Activated T-helper 1 cell treated with anti-CD3 and anti-CD28 coated beads, Interleukin-12 subunit alpha, Interleukin-12 subunit beta, Interleukin-2, Interleukin-4 antibody, amounts not matched to agents 30 ng/mL and 10 ng/mL and 1 ng/mL, durations not matched to agents 14 hours and 24 hours and 36 hours (primary cell): ENCODE measurements around the gene BCAS1. TPM values are rescaled to one million over a fixed set of nuclear protein-coding genes. Genes with fewer than 3 reads are reported as not detected.
"Not testable (repeated sequence)": the region's sequence is repeated elsewhere in the genome, so short reads cannot be mapped to it uniquely, and the experiment has no call there.

Experiments used
- DNase-seq: peaks from one replicate; pipeline ENCODE4 v3.0.0; 2021; ENCODE audit warnings: low spot score
- H3K27ac Mint-ChIP-seq: one replicate; pipeline ENCODE4 v1.8.0; 2021; ENCODE audit warnings: mild to moderate bottlenecking, mixed read lengths
- H3K27me3 Mint-ChIP-seq: one replicate; pipeline ENCODE4 v1.8.0; 2022; ENCODE audit warnings: mild to moderate bottlenecking, moderate library complexity, mixed read lengths; ENCODE audit not compliant: insufficient read depth
- H3K36me3 Mint-ChIP-seq: one replicate; pipeline ENCODE4 v1.8.0; 2021; ENCODE audit warnings: low read depth, mixed read lengths
- H3K4me1 Mint-ChIP-seq: one replicate; pipeline ENCODE4 v1.8.0; 2021; ENCODE audit warnings: low read depth, mixed read lengths
- H3K4me3 Mint-ChIP-seq: one replicate; pipeline ENCODE4 v1.8.0; 2021; ENCODE audit warnings: mild to moderate bottlenecking, moderate library complexity, mixed read lengths
- H3K9me3 Mint-ChIP-seq: one replicate; pipeline ENCODE4 v1.8.0; 2021; ENCODE audit warnings: mixed read lengths
- intact Hi-C: fragments of 100-400 bp; cut with micrococcal nuclease; formaldehyde crosslinking; loops from one replicate; pipeline ENCODE4 v1.15.1; 2024
- total RNA-seq: library from RNA; stranded (reverse); gene quantifications from 2 replicates; pipeline ENCODE4 v1.2.3, GENCODE V29; 2022

BCAS1 gene
- total RNA-seq, 1 donor from 2014 or later, result not detected

DNA sequence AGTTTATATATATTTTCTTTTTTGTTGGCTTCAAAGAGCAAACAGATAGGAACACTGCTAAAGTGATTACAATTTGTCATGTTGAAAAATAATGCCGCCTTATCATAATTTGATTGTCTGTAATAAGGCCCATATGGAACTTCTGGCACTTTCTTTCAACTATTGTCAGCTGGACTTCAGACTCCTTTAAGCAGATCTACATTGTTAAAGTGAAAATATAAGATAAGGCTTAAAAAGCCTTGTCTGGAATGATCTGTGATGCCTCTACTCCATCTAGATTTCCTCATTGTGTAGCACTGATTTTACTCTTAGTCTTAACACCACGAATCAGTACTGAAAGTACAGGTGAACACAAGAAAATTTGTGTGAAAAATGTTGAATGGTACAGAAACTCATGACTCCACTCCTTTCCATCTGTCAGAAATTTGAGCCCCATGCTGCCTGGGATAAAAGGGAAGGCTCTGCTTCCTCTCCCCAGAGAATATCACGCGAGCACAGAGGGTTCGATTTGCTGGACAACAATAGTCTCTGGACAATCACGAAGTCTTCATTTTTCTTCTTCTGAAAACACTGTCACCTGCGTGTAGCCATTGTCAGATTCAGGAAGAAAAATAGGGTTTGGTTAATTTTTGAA, 56.0 kb downstream of the BCAS1 start:
- no peaks in the 10 kb centered on the region for H3K9me3 Mint-ChIP-seq
- H3K4me3 Mint-ChIP-seq, result no peak overlapping the region
- H3K4me1 Mint-ChIP-seq, result peaks cover 9% of the 10 kb centered on the region
- H3K27me3 Mint-ChIP-seq, result peaks cover 5% of the 10 kb centered on the region
- DNase-seq, result no peak
- no peak overlapping the region for H3K27ac Mint-ChIP-seq
- intact Hi-C loops, result no loop called here
- H3K36me3 Mint-ChIP-seq, result no peaks in the 10 kb centered on the region

DNA sequence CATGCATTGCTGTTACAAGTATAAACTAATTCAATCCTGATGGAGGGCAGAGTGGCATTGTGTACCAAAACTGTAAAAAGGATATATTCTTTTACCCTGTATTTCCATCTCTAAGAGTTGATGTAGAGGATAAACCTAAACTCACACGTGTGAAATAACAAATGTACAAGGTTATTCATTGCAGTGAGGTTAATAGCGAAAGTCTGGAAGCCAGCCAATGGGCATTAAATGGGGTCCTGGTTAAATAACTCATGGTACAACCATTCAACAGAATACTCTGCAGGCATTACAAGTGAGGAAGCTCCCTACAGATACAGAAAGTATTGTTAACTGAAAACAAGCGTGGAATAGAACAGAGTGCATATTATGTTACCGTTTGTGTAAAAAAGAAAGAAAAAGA, 56.9 kb downstream of the BCAS1 start:
- H3K27me3 Mint-ChIP-seq, result peaks cover 9% of the 10 kb centered on the region

DNA sequence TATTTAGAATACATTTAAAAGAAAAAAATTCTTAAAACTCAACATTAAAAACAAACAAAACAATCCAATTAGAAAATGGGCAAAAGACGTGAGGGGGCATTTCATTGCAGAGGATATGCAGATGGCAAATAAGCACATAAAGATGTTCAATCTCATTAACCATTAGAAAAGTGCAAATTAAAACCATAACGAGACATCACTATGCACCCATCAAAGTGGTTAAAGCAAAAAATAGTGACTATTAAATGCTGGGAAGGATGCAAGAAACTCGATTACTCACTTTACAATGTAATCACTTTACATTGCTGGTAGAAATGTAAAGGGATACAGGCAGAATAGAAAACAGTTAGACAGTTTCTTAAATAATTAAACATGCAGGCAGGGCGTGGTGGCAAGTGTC, 59.0 kb downstream of the BCAS1 start:
- Mint-ChIP-seq H3K27ac (no peak overlapping the region), H3K9me3 (no peaks in the 10 kb centered on the region), H3K27me3 (peaks cover 9% of the 10 kb centered on the region), H3K36me3 (no peaks in the 10 kb centered on the region), H3K4me1 (no peaks in the 10 kb centered on the region), H3K4me3 (no peak overlapping the region)
- no peak for DNase-seq
- intact Hi-C loops, result no loop called here

More for the DNA sequence above, 56.9 kb downstream of the BCAS1 start:
- Mint-ChIP-seq H3K27ac (no peak overlapping the region), H3K36me3 (no peaks in the 10 kb centered on the region), H3K9me3 (no peaks in the 10 kb centered on the region), H3K4me3 (no peak overlapping the region), H3K4me1 (peaks cover 9% of the 10 kb centered on the region)
- no peak for DNase-seq
- intact Hi-C loops, result no loop called here

DNA sequence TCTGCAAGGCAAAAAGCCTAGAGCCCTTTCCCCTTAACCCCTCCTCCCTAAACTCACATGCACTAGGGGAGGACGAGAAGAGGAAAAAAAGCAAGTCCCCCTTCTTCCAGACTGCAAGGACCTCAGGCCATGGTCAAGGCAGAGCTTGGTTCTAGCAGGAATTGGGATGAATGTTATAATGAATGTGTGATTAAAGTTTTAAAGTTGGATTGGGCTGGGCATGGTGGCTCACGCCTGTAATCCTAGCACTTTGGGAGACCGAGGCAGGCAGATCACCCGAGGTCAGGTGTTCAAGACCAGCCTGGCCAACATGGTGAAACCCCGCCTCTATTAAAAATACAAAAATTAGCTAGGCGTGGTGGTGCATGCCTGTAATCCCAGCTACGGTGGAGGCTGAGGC, 64.2 kb downstream of the BCAS1 start:
- H3K36me3 Mint-ChIP-seq, DNase-seq, H3K4me1 Mint-ChIP-seq, H3K4me3 Mint-ChIP-seq, intact Hi-C loops, H3K27me3 Mint-ChIP-seq, H3K27ac Mint-ChIP-seq: not testable (repeated sequence)
- H3K9me3 Mint-ChIP-seq, result peaks cover 11% of the 10 kb centered on the region

DNA sequence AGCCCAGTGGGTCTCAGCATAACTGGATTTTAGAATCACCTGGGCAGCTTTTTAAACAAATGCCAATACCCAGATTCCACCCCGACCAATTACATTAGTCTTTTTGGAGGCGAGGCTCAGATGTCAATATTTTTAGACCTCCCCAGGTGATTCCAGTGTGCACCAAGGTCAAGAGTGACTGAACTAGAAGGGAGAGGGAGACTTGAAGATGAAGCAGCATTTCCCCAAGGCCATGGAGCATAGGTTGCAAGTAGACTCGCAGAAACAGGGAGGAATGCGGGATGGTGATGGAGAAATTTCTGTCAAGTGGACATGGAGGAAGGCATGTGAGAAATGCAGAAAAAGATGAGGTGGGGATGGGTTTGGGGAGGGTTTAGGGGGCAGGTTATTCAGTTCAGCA, 64.9 kb downstream of the BCAS1 start:
- H3K27me3 Mint-ChIP-seq, result peaks cover 4% of the 10 kb centered on the region
- no peak overlapping the region for H3K27ac Mint-ChIP-seq
- peaks cover 10% of the 10 kb centered on the region for H3K4me1 Mint-ChIP-seq
- intact Hi-C loops, result no loop called here
- peaks cover 18% of the 10 kb centered on the region for H3K9me3 Mint-ChIP-seq
- H3K4me3 Mint-ChIP-seq, result no peak overlapping the region
- H3K36me3 Mint-ChIP-seq, result peaks cover 3% of the 10 kb centered on the region
- DNase-seq, result no peak

DNA sequence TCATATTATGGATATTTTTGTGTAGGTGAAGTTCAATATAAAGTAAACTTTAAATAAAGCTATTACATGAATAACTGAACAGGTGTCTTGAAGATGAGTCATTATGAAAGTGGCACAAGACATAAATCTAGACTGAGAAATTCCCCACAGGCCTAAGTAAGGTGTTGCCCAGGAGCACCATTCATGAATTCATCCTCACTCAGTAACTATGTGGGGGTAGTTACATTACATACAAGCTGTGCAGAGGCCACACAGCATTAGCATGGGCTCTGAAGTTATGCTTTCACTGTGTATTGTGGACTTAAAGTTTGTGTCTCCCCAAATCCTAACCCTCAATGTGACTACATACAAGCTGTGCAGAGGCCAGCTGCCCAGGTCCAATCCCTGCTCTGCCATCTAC, 65.9 kb downstream of the BCAS1 start:
- DNase-seq, result no peak
- intact Hi-C loops, result no loop called here
- Mint-ChIP-seq H3K4me1 (peaks cover 10% of the 10 kb centered on the region), H3K27me3 (peaks cover 4% of the 10 kb centered on the region), H3K9me3 (peaks cover 25% of the 10 kb centered on the region), H3K27ac (no peak overlapping the region), H3K36me3 (peaks cover 3% of the 10 kb centered on the region), H3K4me3 (no peak overlapping the region)

DNA sequence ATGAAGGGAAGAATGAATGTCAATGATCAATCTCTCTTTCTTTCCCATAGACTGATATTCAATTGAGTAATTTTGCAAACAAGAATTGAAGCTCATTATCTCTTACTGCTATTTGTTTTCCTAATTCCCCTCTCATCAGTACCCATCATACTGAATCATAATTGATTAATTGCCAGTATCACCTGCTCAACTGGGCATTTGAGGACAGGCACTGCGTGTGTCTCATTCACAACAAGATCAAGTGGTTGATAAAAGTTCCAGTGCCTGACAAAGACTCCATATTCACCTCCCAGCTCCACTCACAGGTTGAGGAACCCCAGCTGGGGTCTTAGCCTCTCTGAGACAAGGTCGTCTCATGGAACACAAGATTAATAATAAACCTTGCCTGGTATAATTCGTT, 67.7 kb downstream of the BCAS1 start:
- intact Hi-C loops, result no loop called here
- no peak for DNase-seq
- Mint-ChIP-seq H3K4me3 (no peak overlapping the region), H3K4me1 (peaks cover 10% of the 10 kb centered on the region), H3K27me3 (no peaks in the 10 kb centered on the region), H3K36me3 (peaks cover 3% of the 10 kb centered on the region), H3K9me3 (peaks cover 27% of the 10 kb centered on the region), H3K27ac (no peak overlapping the region)

DNA sequence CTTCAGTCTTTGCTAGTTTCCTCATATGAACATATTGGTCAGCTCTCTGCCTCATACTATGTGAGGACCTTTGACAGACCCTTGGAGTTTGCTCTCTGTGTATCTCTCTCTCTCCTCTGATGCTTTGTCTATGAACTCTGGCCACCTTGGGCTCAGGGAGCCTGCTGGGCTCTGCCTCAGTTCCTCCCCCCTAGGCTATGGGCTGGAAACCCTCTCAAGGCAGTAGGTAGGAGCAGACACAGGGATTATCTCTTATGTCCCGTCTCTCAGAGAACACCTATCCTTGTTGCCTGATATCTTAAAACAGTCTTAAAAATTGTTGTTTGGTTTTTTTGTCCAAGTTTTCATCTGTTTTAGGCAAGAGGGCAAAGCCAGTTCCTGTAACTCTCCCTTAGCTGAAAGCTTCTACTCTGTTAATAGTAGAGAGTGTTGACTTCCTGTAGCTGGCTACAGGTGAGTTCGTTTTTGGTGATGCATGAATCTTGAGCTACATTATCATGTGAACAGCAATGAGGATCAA, 68.3 kb downstream of the BCAS1 start:
- H3K4me3 Mint-ChIP-seq, result no peak overlapping the region
- no peak overlapping the region for H3K27ac Mint-ChIP-seq
- peaks cover 3% of the 10 kb centered on the region for H3K36me3 Mint-ChIP-seq
- DNase-seq, result no peak
- H3K9me3 Mint-ChIP-seq, result peaks cover 27% of the 10 kb centered on the region
- H3K27me3 Mint-ChIP-seq, result no peaks in the 10 kb centered on the region
- H3K4me1 Mint-ChIP-seq, result peaks cover 10% of the 10 kb centered on the region
- intact Hi-C loops, result no loop called here

DNA sequence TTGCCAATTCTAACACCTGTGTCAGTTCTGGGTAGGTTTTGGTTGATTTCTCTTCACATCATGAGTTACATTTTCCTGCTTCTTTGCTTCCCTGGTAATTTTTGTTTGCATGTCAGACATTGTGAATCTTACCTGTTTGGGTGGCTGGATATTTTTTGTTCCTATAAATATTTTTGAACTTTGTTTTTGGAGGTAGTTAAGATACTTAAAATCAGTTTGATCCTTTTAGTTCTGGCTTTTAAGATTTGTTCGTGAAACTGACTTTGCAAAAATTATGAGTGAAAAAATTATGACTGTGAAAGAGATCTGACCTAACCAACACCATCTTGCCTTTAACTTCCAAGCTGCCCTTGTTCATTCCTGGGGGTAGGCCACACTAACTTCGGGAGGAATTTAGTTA, 69.5 kb downstream of the BCAS1 start:
- Mint-ChIP-seq H3K36me3 (peaks cover 3% of the 10 kb centered on the region), H3K4me3 (no peak overlapping the region), H3K27ac (no peak overlapping the region), H3K27me3 (peaks cover 5% of the 10 kb centered on the region), H3K4me1 (peaks cover 10% of the 10 kb centered on the region), H3K9me3 (peaks cover 27% of the 10 kb centered on the region)
- DNase-seq, result no peak
- intact Hi-C loops, result no loop called here

DNA sequence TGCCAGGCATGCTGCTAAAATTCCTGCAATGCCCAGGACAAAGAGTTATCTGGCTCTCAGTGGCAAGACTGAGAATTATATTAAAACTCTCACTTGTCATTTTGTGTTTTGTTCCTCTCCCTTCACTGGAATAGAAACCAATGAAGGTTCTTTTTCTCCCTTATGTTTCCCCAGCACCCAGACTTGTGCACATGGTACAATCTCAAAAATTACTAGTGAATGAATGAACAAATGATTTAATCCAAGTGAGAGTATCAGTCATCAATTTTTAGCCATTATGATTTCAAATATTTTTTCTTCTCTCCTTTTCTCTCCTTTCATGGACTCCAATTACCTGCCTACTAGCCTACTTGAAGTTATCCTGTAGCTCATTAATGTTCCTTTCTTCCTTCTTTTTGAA, 70.1 kb downstream of the BCAS1 start:
- DNase-seq, result no peak
- H3K9me3 Mint-ChIP-seq, result peaks cover 27% of the 10 kb centered on the region
- peaks cover 3% of the 10 kb centered on the region for H3K36me3 Mint-ChIP-seq
- H3K4me1 Mint-ChIP-seq, result peaks cover 10% of the 10 kb centered on the region
- peaks cover 7% of the 10 kb centered on the region for H3K27me3 Mint-ChIP-seq
- intact Hi-C loops, result no loop called here
- H3K27ac Mint-ChIP-seq, result no peak overlapping the region
- H3K4me3 Mint-ChIP-seq, result no peak overlapping the region

DNA sequence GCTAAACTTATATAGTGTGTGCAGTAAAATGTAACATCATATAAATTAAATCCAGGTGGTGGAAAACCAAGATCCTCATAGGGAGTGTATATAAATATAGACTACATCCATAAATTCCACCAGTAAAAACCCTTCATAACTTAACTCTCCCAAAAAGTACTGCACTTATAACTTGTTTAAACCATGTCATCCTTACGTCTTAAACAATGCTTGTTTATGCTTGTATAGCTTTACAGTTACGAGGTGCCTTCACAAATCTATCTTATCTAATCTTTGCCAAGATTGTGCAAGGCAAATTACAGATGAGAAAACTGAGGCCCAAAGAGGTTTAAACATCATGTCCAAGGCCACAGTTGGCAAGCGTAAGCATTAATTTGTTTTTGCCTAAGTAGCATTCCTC, 71.3 kb downstream of the BCAS1 start:
- peaks cover 9% of the 10 kb centered on the region for H3K27me3 Mint-ChIP-seq
- H3K4me3 Mint-ChIP-seq, result no peak overlapping the region

DNA sequence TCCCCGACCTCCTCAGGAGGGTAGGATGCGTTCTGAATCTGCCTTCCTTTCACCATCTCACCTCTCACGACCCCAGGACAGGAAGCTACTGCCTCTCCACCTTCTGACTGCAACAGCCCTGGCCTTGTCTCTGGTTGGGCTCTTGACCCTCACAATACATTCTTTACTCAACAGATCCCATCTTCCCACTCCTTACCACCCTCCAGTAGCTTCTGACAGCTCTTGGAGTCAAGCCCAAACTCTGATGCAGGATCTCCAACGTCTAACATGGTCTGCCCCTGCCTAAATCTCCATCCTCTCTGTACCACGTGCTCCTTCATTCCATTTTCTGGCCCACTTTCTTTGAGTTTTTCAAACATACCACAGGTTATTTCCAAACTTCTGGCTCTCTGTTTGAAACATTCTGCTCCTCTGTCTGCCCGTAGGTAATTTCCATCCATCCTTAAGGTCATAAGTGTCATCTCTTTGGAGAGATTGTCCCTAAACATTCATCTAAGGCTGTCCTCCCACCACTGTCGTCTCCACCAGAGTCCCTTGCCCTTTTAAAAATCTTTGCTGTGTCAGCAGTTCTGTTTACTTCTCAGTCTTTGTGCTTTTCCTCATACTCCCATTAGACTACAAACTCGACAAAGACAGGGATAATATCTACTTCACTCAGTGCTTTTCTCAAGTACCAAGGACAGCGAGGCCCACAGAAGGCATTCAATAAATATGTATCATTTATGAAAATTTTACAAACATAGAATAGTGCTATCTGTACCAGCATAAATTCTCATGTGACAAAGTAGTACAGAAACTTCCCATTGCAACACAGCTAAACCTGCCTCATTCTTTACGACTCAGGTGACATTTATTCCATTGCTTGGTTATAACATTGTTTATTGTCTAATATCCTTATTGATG, 73.6 kb downstream of the BCAS1 start:
- no peak for DNase-seq
- Mint-ChIP-seq H3K4me3 (no peak overlapping the region), H3K9me3 (peaks cover 22% of the 10 kb centered on the region), H3K36me3 (peaks cover under 1% of the 10 kb centered on the region), H3K27me3 (peaks cover 15% of the 10 kb centered on the region), H3K4me1 (no peaks in the 10 kb centered on the region), H3K27ac (no peak overlapping the region)
- intact Hi-C loops, result no loop called here

More for the DNA sequence above, 71.3 kb downstream of the BCAS1 start:
- Mint-ChIP-seq H3K4me1 (peaks cover 2% of the 10 kb centered on the region), H3K27ac (no peak overlapping the region), H3K36me3 (peaks cover 3% of the 10 kb centered on the region), H3K9me3 (peaks cover 27% of the 10 kb centered on the region)
- intact Hi-C loops, result no loop called here
- DNase-seq, result no peak

DNA sequence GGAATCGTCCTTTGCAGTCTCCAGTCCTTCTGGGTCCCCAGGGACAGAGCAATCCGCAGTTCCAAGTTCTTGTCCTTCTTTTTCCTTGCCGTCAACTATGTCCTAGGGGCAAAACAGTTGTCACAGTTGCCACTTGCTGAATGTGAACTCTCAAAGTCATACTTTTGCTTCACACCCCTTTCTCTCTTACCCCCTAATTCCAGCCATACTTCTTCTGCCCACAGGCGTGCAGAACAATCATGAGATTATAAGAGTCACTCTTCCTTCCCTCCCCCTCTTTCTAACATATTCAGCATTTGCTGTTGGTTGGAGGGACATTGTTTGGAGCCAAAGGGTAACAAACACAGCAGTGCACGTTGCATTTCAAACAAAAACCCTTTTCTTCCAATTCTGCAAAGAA, 74.4 kb downstream of the BCAS1 start:
- DNase-seq, result no peak
- no peak overlapping the region for H3K27ac Mint-ChIP-seq

More for the DNA sequence above, 74.4 kb downstream of the BCAS1 start:
- Mint-ChIP-seq H3K4me1 (no peaks in the 10 kb centered on the region), H3K9me3 (peaks cover 14% of the 10 kb centered on the region), H3K4me3 (no peak overlapping the region), H3K27me3 (peaks cover 21% of the 10 kb centered on the region), H3K36me3 (no peaks in the 10 kb centered on the region)
- intact Hi-C loops, result no loop called here
